HG03196 (cell line): ENCODE measurements around the gene INSIG1.

Source experiments
- ATAC-seq: cut with Tn5 transposase; IDR thresholded peaks from one replicate; pipeline ENCODE4 v1.9.1; 2021; ENCODE audit not compliant: unreplicated experiment

The INSIG1 gene

GRCh38 chr7:155297517-155298287, at the start of gene INSIG1:
TSS of gene INSIG1 (plus strand) at chr7:155297878. CDS start at chr7:155298286, 408 bp downstream.
- peak; percentile 55 for ATAC-seq

GRCh38 chr7:155248366-155248756, 49.3 kb upstream of the INSIG1 start:
- no peak for ATAC-seq

GRCh38 chr7:155251831-155252230, 45.8 kb upstream of the INSIG1 start:
- no peak for ATAC-seq

GRCh38 chr7:155252444-155252887, 45.2 kb upstream of the INSIG1 start:
- no peak for ATAC-seq

- no peak for ATAC-seq
Observed at GRCh38 chr7:155252892-155253501, 44.7 kb upstream of the INSIG1 start.

GRCh38 chr7:155254018-155254417, 43.7 kb upstream of the INSIG1 start:
- no peak for ATAC-seq

GRCh38 chr7:155255071-155255470, 42.6 kb upstream of the INSIG1 start:
- ATAC-seq = no peak

GRCh38 chr7:155255621-155256020, 42.1 kb upstream of the INSIG1 start:
- no peak for ATAC-seq

- no peak for ATAC-seq
Observed at GRCh38 chr7:155256081-155256760, 41.5 kb upstream of the INSIG1 start.

- no peak for ATAC-seq
Observed at GRCh38 chr7:155256761-155257481, 40.8 kb upstream of the INSIG1 start.

- no peak for ATAC-seq
Observed at GRCh38 chr7:155257482-155258225, 40.0 kb upstream of the INSIG1 start.

- no peak for ATAC-seq
Observed at GRCh38 chr7:155258226-155258560, 39.5 kb upstream of the INSIG1 start.

- no peak for ATAC-seq
Observed at GRCh38 chr7:155259866-155260497, 37.7 kb upstream of the INSIG1 start.

- ATAC-seq = no peak
Observed at GRCh38 chr7:155260498-155260872, 37.2 kb upstream of the INSIG1 start.

GRCh38 chr7:155261031-155261985, 36.4 kb upstream of the INSIG1 start:
- ATAC-seq = no peak

- ATAC-seq = no peak
Observed at GRCh38 chr7:155262031-155262430, 35.6 kb upstream of the INSIG1 start.

- no peak for ATAC-seq
Observed at GRCh38 chr7:155263051-155263450, 34.6 kb upstream of the INSIG1 start.

GRCh38 chr7:155263581-155264143, 34.0 kb upstream of the INSIG1 start:
- ATAC-seq = no peak

- ATAC-seq = no peak
Observed at GRCh38 chr7:155265144-155265543, 32.5 kb upstream of the INSIG1 start.
